Measurements from ENCODE around the gene DGKI. TPM values are rescaled to one million over a fixed set of nuclear protein-coding genes. Genes with fewer than 3 reads are reported as not detected.

DGKI gene
- total and polyA plus RNA-seq, 4 donors = 1.1 to 11.3 (median 5.2) TPM

DNA sequence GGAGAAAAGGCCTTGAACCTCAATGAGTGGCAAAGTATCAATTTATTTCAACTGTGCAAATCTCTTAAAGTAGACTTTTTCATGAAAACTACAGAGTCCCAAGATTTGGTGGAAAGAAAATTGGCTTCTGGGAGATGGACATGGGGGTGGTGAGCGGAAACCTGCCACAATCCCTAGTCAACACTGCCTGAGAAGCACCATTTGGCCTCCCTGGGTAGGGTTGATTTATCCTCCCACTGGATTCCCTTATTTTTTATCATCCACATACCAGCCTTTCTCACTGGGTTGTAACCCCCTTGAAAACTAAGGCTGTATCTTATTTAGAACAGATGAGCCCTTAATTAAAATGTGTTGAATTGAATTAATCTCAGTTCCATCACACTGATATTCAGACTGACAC is 401.5 kb downstream of the DGKI start:
- no peak for ATAC-seq (ENCODE audit: low FRiP score)
- intact Hi-C loops (cut with DNase I) = no loop called here
- Histone ChIP-seq H3K27me3 (ENCODE audit: control insufficient read depth in 1 of 2, insufficient read depth in 2 of 2, low read length in 1 of 2) (no peaks in the 10 kb centered on the region), H3K36me3 (ENCODE audit: control insufficient read depth in 1 of 2, insufficient read depth in 2 of 2, low read length in 1 of 2) (no peaks in the 10 kb centered on the region), H3K9me3 (ENCODE audit: control insufficient read depth, low read length) (no peaks in the 10 kb centered on the region), H3K4me1 (ENCODE audit: control insufficient read depth in 1 of 2, insufficient read depth in 2 of 2, low read length in 2 of 2) (peaks cover 0 to 5% of the 10 kb centered on the region in 2 donors), H3K27ac (ENCODE audit: low read depth in 1 of 2, low read length in 2 of 2) (no peak overlapping the region), H3K4me3 (ENCODE audit: low read length in 2 of 2) (no peak overlapping the region)
- no peak for DNase-seq
- 91 to 100% methylated on average over 1 of the region's 1 CpG for WGBS, 2 donors

DNA sequence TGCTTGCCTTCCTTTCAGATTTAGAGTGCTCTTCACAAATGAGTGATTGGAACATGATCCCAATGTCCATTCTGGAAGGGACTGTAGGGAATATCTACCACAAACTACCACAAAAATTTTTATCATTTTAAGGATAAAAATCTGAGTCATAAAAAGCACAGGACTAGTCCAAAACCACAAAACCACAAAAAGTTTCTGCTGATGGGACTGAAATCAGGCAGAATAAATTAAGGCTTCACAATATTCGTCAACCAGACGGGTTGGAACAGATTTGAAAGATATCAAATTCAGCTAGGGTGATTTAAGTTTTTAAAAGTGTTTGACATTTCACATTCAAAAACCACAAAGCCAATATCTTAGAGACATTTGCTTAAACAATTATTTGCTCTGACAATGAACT is 403.2 kb downstream of the DGKI start:
- Histone ChIP-seq H3K27me3 (ENCODE audit: control insufficient read depth in 1 of 2, insufficient read depth in 2 of 2, low read length in 1 of 2) (no peaks in the 10 kb centered on the region), H3K27ac (ENCODE audit: low read depth in 1 of 2, low read length in 2 of 2) (no peak overlapping the region), H3K4me3 (ENCODE audit: low read length in 2 of 2) (no peak overlapping the region), H3K4me1 (ENCODE audit: control insufficient read depth in 1 of 2, insufficient read depth in 2 of 2, low read length in 2 of 2) (peaks cover 0 to 5% of the 10 kb centered on the region in 2 donors), H3K36me3 (ENCODE audit: control insufficient read depth in 1 of 2, insufficient read depth in 2 of 2, low read length in 1 of 2) (no peaks in the 10 kb centered on the region), H3K9me3 (ENCODE audit: control insufficient read depth, low read length) (no peaks in the 10 kb centered on the region)
- ATAC-seq (ENCODE audit: low FRiP score) (no peak), DNase-seq (no peak)
- 81 to 88% methylated on average over 2 of the region's 2 CpGs for WGBS, 2 donors
- intact Hi-C loops (cut with DNase I) = no loop called here

DNA sequence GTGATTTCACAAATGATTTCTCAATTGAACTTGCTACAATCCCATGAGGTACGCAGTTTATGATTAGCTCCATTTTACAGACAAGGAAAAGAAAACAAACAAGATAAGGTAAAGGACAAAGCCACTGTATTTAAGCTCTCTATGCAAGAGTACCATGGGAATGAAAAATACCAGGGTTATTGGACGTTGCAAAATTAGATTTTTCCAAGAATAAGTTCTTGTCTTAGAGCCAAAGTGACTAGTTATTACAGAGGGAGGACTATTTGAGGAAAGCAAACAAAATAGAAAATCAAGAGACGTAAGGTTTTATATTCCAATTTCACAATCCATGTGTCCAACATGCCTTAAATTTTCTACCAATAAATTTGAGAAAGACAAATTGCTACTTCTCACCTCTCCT is 405.3 kb downstream of the DGKI start:
- no peaks in the 10 kb centered on the region for H3K27me3 ChIP-seq (ENCODE audit: control insufficient read depth in 1 of 2, insufficient read depth in 2 of 2, low read length in 1 of 2)
- DNase-seq (no peak), ATAC-seq (ENCODE audit: low FRiP score) (peak; percentile 64)
- H3K9me3 ChIP-seq (ENCODE audit: control insufficient read depth, low read length) = no peaks in the 10 kb centered on the region
- intact Hi-C loops (cut with DNase I) = no loop called here
- WGBS, 2 donors = 14 to 17% methylated on average over 3 of the region's 3 CpGs
- no peaks in the 10 kb centered on the region for H3K36me3 ChIP-seq (ENCODE audit: control insufficient read depth in 1 of 2, insufficient read depth in 2 of 2, low read length in 1 of 2)
- no peak overlapping the region for H3K4me3 ChIP-seq (ENCODE audit: low read length in 2 of 2)
- no peak overlapping the region for H3K27ac ChIP-seq (ENCODE audit: low read depth in 1 of 2, low read length in 2 of 2)
- peaks cover 0 to 5% of the 10 kb centered on the region in 2 donors for H3K4me1 ChIP-seq (ENCODE audit: control insufficient read depth in 1 of 2, insufficient read depth in 2 of 2, low read length in 2 of 2)

DNA sequence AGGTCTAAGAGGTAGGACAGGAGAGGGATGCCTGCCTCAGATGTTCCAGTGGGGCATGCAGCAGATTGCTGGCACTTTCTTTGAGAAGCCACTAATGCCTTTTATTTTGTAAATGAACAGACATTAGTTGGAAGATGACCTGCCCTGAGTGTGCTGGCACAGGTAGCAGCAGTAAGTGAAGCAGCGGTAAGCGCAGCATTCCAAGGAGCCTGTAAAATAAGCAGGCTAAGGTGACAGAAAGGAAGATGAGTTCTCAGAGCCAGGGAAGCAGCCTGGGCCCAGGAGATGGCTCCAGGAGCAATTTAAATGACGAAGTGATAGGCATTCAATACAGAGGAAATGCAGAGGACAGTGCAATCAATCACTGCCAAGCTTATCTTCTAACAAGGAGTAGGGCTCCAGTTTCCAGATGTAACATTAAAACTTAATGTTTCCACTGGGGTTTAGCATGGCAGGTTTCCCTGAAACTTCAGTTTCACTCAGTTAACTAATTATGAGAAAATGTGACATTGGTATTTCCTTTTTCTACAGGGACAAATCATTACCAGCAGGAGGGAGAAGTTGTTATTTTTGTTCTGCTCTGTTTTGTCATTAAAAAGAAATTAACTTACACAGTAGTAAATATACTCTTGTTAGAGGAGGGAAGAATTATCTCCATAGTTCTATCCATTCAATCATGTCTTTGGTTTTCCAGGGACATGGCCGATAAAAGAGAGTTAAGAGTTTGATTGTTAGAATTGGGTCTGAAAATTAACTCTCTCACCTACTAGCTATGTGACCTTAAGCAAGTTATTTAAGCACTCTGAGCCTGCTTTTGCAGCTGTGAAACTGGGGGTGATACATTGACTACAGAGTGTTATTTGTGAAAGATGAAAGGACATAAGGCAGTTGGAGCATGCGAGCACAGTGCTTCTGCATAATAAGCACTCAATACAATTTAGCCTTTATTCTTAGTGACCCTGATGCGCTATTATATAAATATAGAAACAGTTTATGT is 406.6 kb downstream of the DGKI start:
- intact Hi-C loops (cut with DNase I) = no loop called here
- DNase-seq (no peak), ATAC-seq (ENCODE audit: low FRiP score) (no peak)
- Histone ChIP-seq H3K4me3 (ENCODE audit: low read length in 2 of 2) (no peak overlapping the region), H3K36me3 (ENCODE audit: control insufficient read depth in 1 of 2, insufficient read depth in 2 of 2, low read length in 1 of 2) (no peaks in the 10 kb centered on the region), H3K4me1 (ENCODE audit: control insufficient read depth in 1 of 2, insufficient read depth in 2 of 2, low read length in 2 of 2) (peaks cover 0 to 5% of the 10 kb centered on the region in 2 donors), H3K27ac (ENCODE audit: low read depth in 1 of 2, low read length in 2 of 2) (no peak overlapping the region), H3K27me3 (ENCODE audit: control insufficient read depth in 1 of 2, insufficient read depth in 2 of 2, low read length in 1 of 2) (no peaks in the 10 kb centered on the region), H3K9me3 (ENCODE audit: control insufficient read depth, low read length) (no peaks in the 10 kb centered on the region)
- 56 to 68% methylated on average over 6 of the region's 6 CpGs for WGBS, 2 donors

DNA sequence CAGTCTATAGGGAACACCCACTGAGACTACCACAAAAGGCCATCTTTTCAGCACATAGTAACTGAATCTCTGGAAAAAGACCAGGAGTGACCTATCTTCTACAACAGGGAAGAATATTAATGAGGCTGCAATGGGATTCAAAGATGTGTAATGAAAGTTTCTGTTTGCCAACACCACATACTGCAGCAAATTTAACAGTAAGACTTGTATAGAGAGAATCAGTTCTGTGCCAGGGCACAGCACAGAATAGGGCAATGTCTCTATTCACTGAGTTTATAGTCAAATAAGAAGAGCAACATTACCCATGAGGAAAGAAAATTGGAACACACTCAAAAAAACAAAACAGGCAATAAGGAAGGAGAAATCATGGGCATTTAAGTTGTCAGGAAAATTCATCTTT is 411.8 kb downstream of the DGKI start:
- Histone ChIP-seq H3K9me3 (ENCODE audit: control insufficient read depth, low read length) (no peaks in the 10 kb centered on the region), H3K27ac (ENCODE audit: low read depth in 1 of 2, low read length in 2 of 2) (no peak overlapping the region), H3K36me3 (ENCODE audit: control insufficient read depth in 1 of 2, insufficient read depth in 2 of 2, low read length in 1 of 2) (no peaks in the 10 kb centered on the region), H3K27me3 (ENCODE audit: control insufficient read depth in 1 of 2, insufficient read depth in 2 of 2, low read length in 1 of 2) (no peaks in the 10 kb centered on the region), H3K4me3 (ENCODE audit: low read length in 2 of 2) (no peak overlapping the region), H3K4me1 (ENCODE audit: control insufficient read depth in 1 of 2, insufficient read depth in 2 of 2, low read length in 2 of 2) (no peaks in the 10 kb centered on the region)
- DNase-seq (no peak), ATAC-seq (ENCODE audit: low FRiP score) (no peak)
- intact Hi-C loops (cut with DNase I) = no loop called here

DNA sequence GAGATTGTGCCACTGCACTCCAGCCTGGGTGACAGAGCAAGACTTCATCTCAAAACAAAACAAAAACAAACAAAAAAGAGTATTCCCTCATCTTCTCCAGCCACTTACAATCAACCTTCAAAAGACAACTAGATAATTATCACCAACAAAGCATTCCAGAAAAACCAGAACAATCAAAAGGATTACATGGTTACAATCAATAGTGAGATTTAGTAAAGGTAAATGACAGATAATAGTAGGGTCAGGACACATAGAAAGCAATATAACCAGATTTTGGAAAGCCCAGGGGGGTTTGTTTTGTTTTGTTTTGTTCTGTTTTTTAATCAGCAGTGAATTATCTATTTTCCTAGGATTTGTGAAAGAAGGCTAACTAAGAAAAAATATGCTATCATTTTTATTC is 412.2 kb downstream of the DGKI start:
- Histone ChIP-seq H3K9me3 (ENCODE audit: control insufficient read depth, low read length) (no peaks in the 10 kb centered on the region), H3K4me1 (ENCODE audit: control insufficient read depth in 1 of 2, insufficient read depth in 2 of 2, low read length in 2 of 2) (no peaks in the 10 kb centered on the region), H3K27me3 (ENCODE audit: control insufficient read depth in 1 of 2, insufficient read depth in 2 of 2, low read length in 1 of 2) (no peaks in the 10 kb centered on the region), H3K36me3 (ENCODE audit: control insufficient read depth in 1 of 2, insufficient read depth in 2 of 2, low read length in 1 of 2) (no peaks in the 10 kb centered on the region), H3K27ac (ENCODE audit: low read depth in 1 of 2, low read length in 2 of 2) (no peak overlapping the region), H3K4me3 (ENCODE audit: low read length in 2 of 2) (no peak overlapping the region)
- DNase-seq (no peak), ATAC-seq (ENCODE audit: low FRiP score) (no peak)
- intact Hi-C loops (cut with DNase I) = no loop called here

DNA sequence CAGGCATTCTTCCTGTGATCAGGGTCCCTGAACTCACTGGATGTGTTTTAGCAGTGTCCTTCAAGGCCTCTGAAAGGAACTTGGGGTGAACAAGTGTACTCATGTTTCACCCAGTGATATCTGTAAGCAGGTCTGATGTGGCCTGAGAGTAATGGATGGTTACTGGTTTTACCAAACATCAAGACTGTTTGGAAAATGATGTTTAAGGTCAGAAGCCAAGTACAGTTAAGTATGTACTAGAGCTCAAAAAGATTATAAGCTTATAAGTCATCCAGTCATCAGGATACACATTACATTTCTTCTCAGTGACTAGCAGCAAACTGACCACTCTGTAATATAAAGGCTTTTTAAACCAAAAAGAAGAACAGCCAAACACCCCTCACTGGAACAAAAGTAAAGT is 423.5 kb downstream of the DGKI start:
- no peaks in the 10 kb centered on the region for H3K4me1 ChIP-seq (ENCODE audit: control insufficient read depth in 1 of 2, insufficient read depth in 2 of 2, low read length in 2 of 2)
- DNase-seq (no peak), ATAC-seq (ENCODE audit: low FRiP score) (no peak)
- H3K4me3 ChIP-seq (ENCODE audit: low read length in 2 of 2) = no peak overlapping the region
- no peaks in the 10 kb centered on the region for H3K36me3 ChIP-seq (ENCODE audit: control insufficient read depth in 1 of 2, insufficient read depth in 2 of 2, low read length in 1 of 2)
- intact Hi-C loops (cut with DNase I) = no loop called here
- H3K9me3 ChIP-seq (ENCODE audit: control insufficient read depth, low read length) = no peaks in the 10 kb centered on the region
- no peaks in the 10 kb centered on the region for H3K27me3 ChIP-seq (ENCODE audit: control insufficient read depth in 1 of 2, insufficient read depth in 2 of 2, low read length in 1 of 2)
- no peak overlapping the region for H3K27ac ChIP-seq (ENCODE audit: low read depth in 1 of 2, low read length in 2 of 2)

DNA sequence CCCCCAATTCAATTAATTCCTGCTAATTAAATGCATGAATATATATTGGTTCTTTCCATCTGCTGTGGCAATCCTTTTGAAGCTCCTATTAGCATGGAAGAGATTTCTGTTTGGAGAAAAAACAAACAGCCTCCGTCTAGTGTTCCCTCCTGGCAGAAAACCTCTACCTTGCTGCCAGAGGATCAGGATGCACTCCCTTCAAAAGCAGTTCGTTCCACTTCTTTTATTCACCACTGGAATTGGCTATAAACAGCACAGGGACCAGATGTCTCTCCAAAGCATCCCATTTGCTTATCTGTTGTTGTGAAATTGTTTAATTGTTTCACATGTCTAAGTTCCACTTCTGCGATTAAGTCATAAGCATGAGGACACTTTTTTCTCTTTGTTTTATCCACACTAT is 425.4 kb downstream of the DGKI start:
- ATAC-seq (ENCODE audit: low FRiP score) (no peak), DNase-seq (no peak)
- H3K9me3 ChIP-seq (ENCODE audit: control insufficient read depth, low read length) = no peaks in the 10 kb centered on the region
- H3K4me1 ChIP-seq (ENCODE audit: control insufficient read depth in 1 of 2, insufficient read depth in 2 of 2, low read length in 2 of 2) = no peaks in the 10 kb centered on the region
- H3K36me3 ChIP-seq (ENCODE audit: control insufficient read depth in 1 of 2, insufficient read depth in 2 of 2, low read length in 1 of 2) = no peaks in the 10 kb centered on the region
- no peaks in the 10 kb centered on the region for H3K27me3 ChIP-seq (ENCODE audit: control insufficient read depth in 1 of 2, insufficient read depth in 2 of 2, low read length in 1 of 2)
- H3K27ac ChIP-seq (ENCODE audit: low read depth in 1 of 2, low read length in 2 of 2) = no peak overlapping the region
- WGBS, 2 donors = 33 to 36% methylated on average over 3 of the region's 3 CpGs
- no peak overlapping the region for H3K4me3 ChIP-seq (ENCODE audit: low read length in 2 of 2)
- intact Hi-C loops (cut with DNase I) = no loop called here

DNA sequence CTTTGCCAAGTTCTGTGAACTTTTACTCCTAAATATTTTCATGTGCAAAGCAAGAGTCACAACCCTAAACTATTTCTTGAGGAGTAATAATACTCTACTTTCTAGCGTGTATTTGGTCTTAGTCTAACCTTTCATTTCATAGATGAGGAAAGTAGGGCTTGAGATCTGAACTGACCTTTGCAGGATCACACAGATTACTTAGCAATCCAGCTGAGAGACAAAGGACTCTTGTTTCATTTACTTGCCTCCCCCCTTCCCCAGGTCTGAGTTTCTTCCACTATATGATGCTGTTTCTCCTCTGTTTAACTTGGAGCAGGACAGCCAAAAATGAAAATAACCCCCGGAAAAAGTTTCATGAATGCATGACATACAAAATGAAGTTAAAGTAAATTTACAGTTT is 427.9 kb downstream of the DGKI start:
- no peaks in the 10 kb centered on the region for H3K36me3 ChIP-seq (ENCODE audit: control insufficient read depth in 1 of 2, insufficient read depth in 2 of 2, low read length in 1 of 2)
- no peaks in the 10 kb centered on the region for H3K27me3 ChIP-seq (ENCODE audit: control insufficient read depth in 1 of 2, insufficient read depth in 2 of 2, low read length in 1 of 2)
- no peak overlapping the region for H3K27ac ChIP-seq (ENCODE audit: low read depth in 1 of 2, low read length in 2 of 2)
- 41 to 45% methylated on average over 2 of the region's 2 CpGs for WGBS, 2 donors
- H3K4me3 ChIP-seq (ENCODE audit: low read length in 2 of 2) = no peak overlapping the region
- no peaks in the 10 kb centered on the region for H3K9me3 ChIP-seq (ENCODE audit: control insufficient read depth, low read length)
- DNase-seq (no peak), ATAC-seq (ENCODE audit: low FRiP score) (no peak)
- intact Hi-C loops (cut with DNase I) = no loop called here
- H3K4me1 ChIP-seq (ENCODE audit: control insufficient read depth in 1 of 2, insufficient read depth in 2 of 2, low read length in 2 of 2) = no peaks in the 10 kb centered on the region

All from aorta (tissue), 5 donors.